Thoracic aorta (tissue), 2 donors: ENCODE data around the gene FAM83D. TPM values are rescaled to one million over a fixed set of nuclear protein-coding genes. Genes with fewer than 3 reads are reported as not detected.
"Not testable (repeated sequence)": the region's sequence is repeated elsewhere in the genome, so short reads cannot be mapped to it uniquely, and the experiment has no call there.

ENCODE experiments used
- ATAC-seq: fragments of 150-250 bp; one replicate; pipeline ENCODE4 v1.8.0; 2017; ENCODE audit warnings: low read depth; ENCODE audit not compliant: insufficient number of reproducible peaks, low FRiP score
- DNase-seq: peaks from one replicate; pipeline ENCODE4 v3.0.0-alpha.2; 2020; ENCODE audit warnings: low spot score
- H3K27ac ChIP-seq, 2 donors: fragments of 200-600 bp; sonication (generic); 1 replicate in 1 of 2; 2 replicates in 1 of 2; pipeline ENCODE4 v1.5.1; 2016; ENCODE audit warnings: mild to moderate bottlenecking in 2 of 2, moderate library complexity in 2 of 2
- H3K27me3 ChIP-seq: fragments of 200-600 bp; sonication (generic); replicated peaks from 2 replicates; pipeline ENCODE4 v1.6.0; 2016; ENCODE audit warnings: mild to moderate bottlenecking; ENCODE audit not compliant: insufficient read depth
- H3K36me3 ChIP-seq: fragments of 200-600 bp; sonication (generic); one replicate; pipeline ENCODE4 v1.5.1; 2016
- H3K4me1 ChIP-seq, 2 donors: fragments of 200-600 bp; sonication (generic); 1 replicate in 1 of 2; 2 replicates in 1 of 2; pipeline versions ENCODE4 v1.5.1 to v1.6.0; 2016; ENCODE audit warnings: low read depth in 2 of 2, mild to moderate bottlenecking in 1 of 2; ENCODE audit not compliant: control insufficient read depth in 1 of 2
- H3K4me3 ChIP-seq: fragments of 200-600 bp; sonication (generic); 2 replicates; pipeline ENCODE4 v1.5.1; 2016; ENCODE audit warnings: mild to moderate bottlenecking
- H3K9me3 ChIP-seq: fragments of 200-600 bp; sonication (generic); 2 replicates; pipeline ENCODE4 v1.5.1; 2016
- CTCF ChIP-seq: fragments of 200-600 bp; sonication (generic); IDR thresholded peaks from one replicate; pipeline ENCODE4 v1.5.1; 2019; ENCODE audit warnings: antibody characterized with exemption
- total RNA-seq, 2 donors: library from RNA; depleted of rRNA; stranded (reverse); fragments of >200 nt; gene quantifications; one replicate each; pipeline versions ENCODE4 v1.1.0 to v1.2.3, GENCODE V29; 2016

Gene FAM83D
- total RNA-seq, 2 donors from 2014 or later, result 5.7 to 6.6 TPM

GRCh38 chr20:38995536-38996044, 69.4 kb downstream of the FAM83D start:
- H3K4me3 ChIP-seq, result no peak overlapping the region
- H3K27me3 ChIP-seq, result no peaks in the 10 kb centered on the region
- no peaks in the 10 kb centered on the region for H3K9me3 ChIP-seq
- H3K36me3 ChIP-seq, result peaks cover 29% of the 10 kb centered on the region
- DNase-seq (no peak), ATAC-seq (no peak)
- no peaks in the 10 kb centered on the region for H3K4me1 ChIP-seq
- H3K27ac ChIP-seq, result no peak overlapping the region
- no peak for TF ChIP-seq CTCF

GRCh38 chr20:38996866-38997265, 70.6 kb downstream of the FAM83D start:
- not testable (repeated sequence) for H3K4me1 ChIP-seq, H3K4me3 ChIP-seq, DNase-seq, H3K9me3 ChIP-seq, ATAC-seq, H3K27me3 ChIP-seq, H3K27ac ChIP-seq
- H3K36me3 ChIP-seq, result peaks cover 25% of the 10 kb centered on the region

- H3K4me3 ChIP-seq, result no peak overlapping the region
- no peaks in the 10 kb centered on the region for H3K9me3 ChIP-seq
- DNase-seq, result no peak
- peaks cover 22% of the 10 kb centered on the region for H3K36me3 ChIP-seq
- no peak for TF ChIP-seq CTCF
- ATAC-seq, result no peak
- no peaks in the 10 kb centered on the region for H3K4me1 ChIP-seq
- H3K27me3 ChIP-seq, result no peaks in the 10 kb centered on the region
- no peak overlapping the region for H3K27ac ChIP-seq
Measured at GRCh38 chr20:38997622-38998021, 71.4 kb downstream of the FAM83D start.

GRCh38 chr20:38999217-38999616, 73.0 kb downstream of the FAM83D start:
- H3K9me3 ChIP-seq, result no peaks in the 10 kb centered on the region
- no peaks in the 10 kb centered on the region for H3K27me3 ChIP-seq
- H3K36me3 ChIP-seq, result peaks cover 34% of the 10 kb centered on the region
- no peak overlapping the region for H3K27ac ChIP-seq
- ATAC-seq (no peak), DNase-seq (no peak)
- H3K4me3 ChIP-seq, result no peak overlapping the region
- no peaks in the 10 kb centered on the region for H3K4me1 ChIP-seq
- TF ChIP-seq CTCF, result no peak

GRCh38 chr20:38999965-39000910, 74.0 kb downstream of the FAM83D start:
- no peak for ATAC-seq
- TF ChIP-seq CTCF, result no peak
- no peak overlapping the region for H3K27ac ChIP-seq
- peaks cover 30% of the 10 kb centered on the region for H3K36me3 ChIP-seq
- no peaks in the 10 kb centered on the region for H3K4me1 ChIP-seq
- no peaks in the 10 kb centered on the region for H3K27me3 ChIP-seq
- H3K9me3 ChIP-seq, result no peaks in the 10 kb centered on the region
- DNase-seq, result no peak
- H3K4me3 ChIP-seq, result no peak overlapping the region

Other genes with a start within 250 kb of the FAM83D start
- not detected for gene SLC32A1, start 201.9 kb upstream of the FAM83D start, total RNA-seq
- gene ACTR5, start 178.0 kb upstream of the FAM83D start, total RNA-seq, result 1 to 10 TPM; 8.0 to 8.1 TPM
- 1 to 10 TPM; 7.3 to 8.9 TPM for gene PPP1R16B, start 120.7 kb upstream of the FAM83D start, total RNA-seq
- 10 to 100 TPM; 17.9 to 23.8 TPM for gene DHX35, start 35.9 kb downstream of the FAM83D start, total RNA-seq